GM12874 (cell line): ENCODE data around the gene BAX.

Experiments used
- TF ChIP-seq, protein P1 (sequence below): IDR thresholded peaks from 2 replicates; pipeline ENCODE4 v1.5.1; 2011; ENCODE audit warnings: low read depth, mild to moderate bottlenecking, control low read depth, low read length, moderate library complexity; ENCODE audit not compliant: insufficient read depth

Gene BAX

GRCh38 chr19:48943081-48943480, 11.6 kb upstream of the BAX start:
- TF ChIP-seq, protein P1, sequence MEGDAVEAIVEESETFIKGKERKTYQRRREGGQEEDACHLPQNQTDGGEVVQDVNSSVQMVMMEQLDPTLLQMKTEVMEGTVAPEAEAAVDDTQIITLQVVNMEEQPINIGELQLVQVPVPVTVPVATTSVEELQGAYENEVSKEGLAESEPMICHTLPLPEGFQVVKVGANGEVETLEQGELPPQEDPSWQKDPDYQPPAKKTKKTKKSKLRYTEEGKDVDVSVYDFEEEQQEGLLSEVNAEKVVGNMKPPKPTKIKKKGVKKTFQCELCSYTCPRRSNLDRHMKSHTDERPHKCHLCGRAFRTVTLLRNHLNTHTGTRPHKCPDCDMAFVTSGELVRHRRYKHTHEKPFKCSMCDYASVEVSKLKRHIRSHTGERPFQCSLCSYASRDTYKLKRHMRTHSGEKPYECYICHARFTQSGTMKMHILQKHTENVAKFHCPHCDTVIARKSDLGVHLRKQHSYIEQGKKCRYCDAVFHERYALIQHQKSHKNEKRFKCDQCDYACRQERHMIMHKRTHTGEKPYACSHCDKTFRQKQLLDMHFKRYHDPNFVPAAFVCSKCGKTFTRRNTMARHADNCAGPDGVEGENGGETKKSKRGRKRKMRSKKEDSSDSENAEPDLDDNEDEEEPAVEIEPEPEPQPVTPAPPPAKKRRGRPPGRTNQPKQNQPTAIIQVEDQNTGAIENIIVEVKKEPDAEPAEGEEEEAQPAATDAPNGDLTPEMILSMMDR, result no peak

- TF ChIP-seq, protein P1, result no peak
Measured at GRCh38 chr19:48945415-48945814, 9.3 kb upstream of the BAX start.

GRCh38 chr19:48945817-48946216, 8.9 kb upstream of the BAX start:
- TF ChIP-seq, protein P1, result no peak

DNA sequence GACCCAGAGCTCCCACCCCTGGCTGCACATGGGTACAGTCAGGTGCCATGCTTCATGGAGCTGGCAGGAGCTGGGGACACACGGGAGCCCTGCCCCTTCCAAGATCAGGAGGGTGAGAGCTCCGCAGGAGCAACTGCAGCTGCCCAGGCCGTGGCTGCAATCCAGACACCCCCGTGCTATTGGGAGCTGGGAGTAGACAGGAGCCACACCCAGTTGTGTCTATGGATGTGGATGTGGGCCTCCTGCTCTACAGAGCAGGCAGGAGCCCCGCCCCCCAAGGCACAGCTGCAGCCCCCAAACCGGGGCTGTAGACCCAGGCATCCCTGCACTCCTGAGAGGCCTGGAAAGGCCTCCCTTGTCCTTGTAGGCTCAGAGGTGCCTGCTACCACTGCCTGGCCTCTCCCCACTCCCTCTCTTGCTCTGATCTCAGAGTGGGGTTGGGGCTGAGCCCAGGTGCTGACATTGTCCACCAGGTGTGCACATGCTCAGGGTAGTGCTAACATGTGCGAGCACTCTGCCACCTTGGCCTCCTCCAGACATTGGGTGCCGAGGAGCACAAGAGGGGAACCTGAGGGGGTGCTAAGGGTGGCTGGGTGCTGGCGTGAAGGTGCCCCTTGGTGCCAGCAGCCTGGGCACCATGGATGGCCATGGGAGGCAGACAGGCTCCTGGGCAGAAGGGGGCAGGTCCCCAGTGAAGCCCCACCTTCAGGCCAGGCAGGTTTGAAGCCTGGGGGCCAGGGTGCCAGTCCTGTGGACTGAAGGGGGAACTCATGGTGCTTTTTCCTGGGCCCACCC, 8.0 kb upstream of the BAX start:
- TF ChIP-seq, protein P1, result no peak

GRCh38 chr19:48947258-48947542, 7.5 kb upstream of the BAX start:
- TF ChIP-seq, protein P1, result no peak

GRCh38 chr19:48950159-48950558, 4.5 kb upstream of the BAX start:
- TF ChIP-seq, protein P1, result no peak

- TF ChIP-seq, protein P1, result no peak
Measured at GRCh38 chr19:48950830-48951519, 3.7 kb upstream of the BAX start.
